ENCODE measurements around the gene AGPS. TPM values are rescaled to one million over a fixed set of nuclear protein-coding genes. Genes with fewer than 3 reads are reported as not detected.

AGPS gene
- total and polyA plus RNA-seq, 10 of the 15 experiments (the other 5 are each of a cell fraction or from before 2014, with no cell fraction given): 7.9 to 54.2 (median 38.7) TPM

- TF ChIP-seq RELB (IDR thresholded peaks at IDR 0.05; ENCODE audit: low read depth): no peak
- TF ChIP-seq, protein P1, sequence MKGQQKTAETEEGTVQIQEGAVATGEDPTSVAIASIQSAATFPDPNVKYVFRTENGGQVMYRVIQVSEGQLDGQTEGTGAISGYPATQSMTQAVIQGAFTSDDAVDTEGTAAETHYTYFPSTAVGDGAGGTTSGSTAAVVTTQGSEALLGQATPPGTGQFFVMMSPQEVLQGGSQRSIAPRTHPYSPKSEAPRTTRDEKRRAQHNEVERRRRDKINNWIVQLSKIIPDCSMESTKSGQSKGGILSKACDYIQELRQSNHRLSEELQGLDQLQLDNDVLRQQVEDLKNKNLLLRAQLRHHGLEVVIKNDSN (IDR thresholded peaks at IDR 0.05; ENCODE audit: borderline replicate concordance, extremely low read length, insufficient read depth, low read depth, low read length): no peak
These were observed 108.6 kb downstream of the AGPS start (continued) for GRCh38 chr2:177501186-177501585.

- FAIRE-seq: no peak
- ChIA-PET POLR2A (no interaction called here), CTCF (interaction anchor here (1.7 to 3.7 kb wide), 2 partner anchors 16 to 98 kb away, joined by 4 to 21 read pairs; no protein-coding TSS in a partner anchor), RAD21 (ENCODE audit: unreplicated experiment) (interaction anchor here (1.1 kb wide), 1 partner anchor 16 kb away, joined by 3 read pairs; no protein-coding TSS in a partner anchor), SMC1A (ENCODE audit: uncharacterized antibody, unreplicated experiment) (interaction anchor here (0.6 to 1.5 kb wide), 4 partner anchors 17 to 247 kb away, joined by 3 to 5 read pairs (median 3); no protein-coding TSS in a partner anchor)
- no peaks in the 10 kb centered on the region for H3K4me1 ChIP-seq (ENCODE audit: control insufficient read depth, insufficient read depth, low read length)
- no peak overlapping the region for H3K4me3 ChIP-seq
- no peaks in the 10 kb centered on the region for H3K79me2 ChIP-seq (ENCODE audit: control insufficient read depth, insufficient read depth, low read length)
- H3K9me3 ChIP-seq (replicated peaks; ENCODE audit: control insufficient read depth, insufficient read depth, low read length): no peaks in the 10 kb centered on the region
- DNase-seq (ENCODE audit: low read depth, low spot score): no peak
- TF ChIP-seq EP300 (IDR thresholded peaks at IDR 0.05; ENCODE audit: borderline replicate concordance in 1 of 2, control insufficient read depth in 1 of 2, low read depth in 2 of 2, low read length in 2 of 2): no peak
- no peak for TF ChIP-seq BMI1 (IDR thresholded peaks at IDR 0.05; ENCODE audit: borderline replicate concordance)
- no peak for TF ChIP-seq SRF (IDR thresholded peaks at IDR 0.05; ENCODE audit: low read depth in 2 of 2, low read length in 2 of 2)
- TF ChIP-seq BHLHE40 (IDR thresholded peaks at IDR 0.05; ENCODE audit: borderline replicate concordance in 1 of 2, low read depth in 2 of 2, low read length in 1 of 2): no peak
- no peak for TF ChIP-seq RAD21 (IDR thresholded peaks at IDR 0.05; ENCODE audit: insufficient read depth, low read depth, low read length)
- TF ChIP-seq BRCA1 (IDR thresholded peaks at IDR 0.05; ENCODE audit: low read depth, low read length): no peak
- no peak for TF ChIP-seq TBL1XR1 (IDR thresholded peaks at IDR 0.05; ENCODE audit: low read depth, low read length)
- TF ChIP-seq MEF2B (IDR thresholded peaks at IDR 0.05; ENCODE audit: partially characterized antibody, poor library complexity, severe bottlenecking): no peak
- no peak for TF ChIP-seq STAT3 (IDR thresholded peaks at IDR 0.05; ENCODE audit: low read depth, low read length)
- TF ChIP-seq EGR1 (IDR thresholded peaks at IDR 0.05; ENCODE audit: borderline replicate concordance in 1 of 2, low read depth in 2 of 2, low read length in 2 of 2): no peak
- no peak for TF ChIP-seq IRF5 (IDR thresholded peaks at IDR 0.05; ENCODE audit: borderline replicate concordance)
- BruUV-seq (replicated peaks): no TSS peak
- H3K4me2 ChIP-seq (ENCODE audit: control insufficient read depth, insufficient read depth): no peak overlapping the region
- no peak overlapping the region for H3K27ac ChIP-seq (ENCODE audit: control insufficient read depth, insufficient read depth)
- H3K9ac ChIP-seq (ENCODE audit: control insufficient read depth, insufficient read depth, low read length): no peak overlapping the region
- H3K27me3 ChIP-seq (replicated peaks in 1 of 2; ENCODE audit: control insufficient read depth in 2 of 2, insufficient read depth in 2 of 2, low read length in 1 of 2): no peaks in the 10 kb centered on the region
- no peak overlapping the region for H2AFZ ChIP-seq (ENCODE audit: control insufficient read depth, low read depth, low read length)
- in situ Hi-C loops (cut with MboI) (no loop called here), intact Hi-C loops (cut with micrococcal nuclease; ENCODE audit: unreplicated experiment) (no loop called here)
- no peak for ATAC-seq
- H3K36me3 ChIP-seq (ENCODE audit: control insufficient read depth in 2 of 2, insufficient read depth in 2 of 2, low read length in 1 of 2): peaks cover 0 to 2% of the 10 kb centered on the region in 2 experiments; a peak in 1 of 4 replicates
- no peaks in the 10 kb centered on the region for H4K20me1 ChIP-seq (ENCODE audit: control insufficient read depth, insufficient read depth)
These were observed 113.9 kb downstream of the AGPS start for GRCh38 chr2:177506505-177506904.
